Activated CD8-positive, alpha-beta memory T cell treated with anti-CD3 and anti-CD28 coated beads for 24 hours (primary cell): ENCODE measurements around the gene CCDC187.
"Not testable (repeated sequence)": the region's sequence is repeated elsewhere in the genome, so short reads cannot be mapped to it uniquely, and the experiment has no call there.

Experiments
- DNase-seq: peaks from one replicate; pipeline ENCODE4 v3.0.0-alpha.2; 2020

CCDC187 gene

GRCh38 chr9:136303825-136304416, at the start of gene CCDC187:
CCDC187 (minus strand) TSS chr9:136304094; CDS start chr9:136303830, 264 bp downstream.
- DNase-seq, result no peak

DNA sequence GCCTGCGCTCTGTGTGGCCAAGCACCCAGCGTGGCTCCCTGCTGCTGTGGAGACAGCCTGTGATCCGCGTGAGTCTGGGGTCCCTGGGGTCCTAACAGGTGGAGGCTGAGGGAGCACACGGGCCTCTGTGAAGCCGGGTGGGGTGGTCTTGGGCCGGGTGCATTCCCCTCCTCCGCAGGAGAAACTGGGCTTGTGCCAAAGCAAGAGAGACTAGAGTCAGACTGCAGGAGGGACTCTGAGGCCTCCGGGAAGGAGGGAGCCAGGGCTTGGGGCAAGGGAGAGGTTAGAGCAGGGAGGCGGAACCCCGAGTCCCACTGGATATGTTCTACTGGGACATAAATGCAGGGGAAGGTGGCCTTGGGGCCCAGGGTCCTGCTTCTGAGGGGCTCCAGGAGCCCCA, 49.2 kb upstream of the CCDC187 start:
- DNase-seq, result no peak

- no peak for DNase-seq
These were observed 48.8 kb upstream of the CCDC187 start for GRCh38 chr9:136352682-136353081.

- DNase-seq, result not testable (repeated sequence)
These were observed 48.0 kb upstream of the CCDC187 start for GRCh38 chr9:136351868-136352267.

GRCh38 chr9:136351252-136351800, 47.4 kb upstream of the CCDC187 start:
- DNase-seq, result no peak

DNA sequence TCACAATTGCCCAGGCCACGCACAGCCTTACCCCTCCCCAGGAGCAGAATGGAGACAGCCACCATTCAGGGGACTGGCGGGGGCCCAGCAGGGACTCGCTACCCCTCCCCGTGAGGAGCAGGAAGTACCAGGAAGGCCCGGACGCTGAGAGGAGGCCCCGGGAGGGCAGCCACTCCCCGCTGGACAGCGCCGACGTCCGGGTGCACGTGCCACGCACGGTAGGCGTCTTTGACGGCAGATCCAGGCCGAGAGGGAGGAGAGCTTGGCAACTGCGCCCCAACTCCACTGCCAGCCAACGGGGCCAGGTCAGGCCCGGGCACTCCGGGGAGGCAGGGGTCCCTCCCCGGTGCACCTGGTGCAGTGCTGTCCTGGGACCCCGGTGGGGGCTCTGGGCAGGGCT, 45.7 kb upstream of the CCDC187 start:
- no peak for DNase-seq

GRCh38 chr9:136348691-136349090, 44.8 kb upstream of the CCDC187 start:
- DNase-seq, result no peak

GRCh38 chr9:136347472-136348256, 43.8 kb upstream of the CCDC187 start:
- no peak for DNase-seq

GRCh38 chr9:136346927-136347465, 43.1 kb upstream of the CCDC187 start:
- DNase-seq, result no peak

GRCh38 chr9:136346157-136346481, 42.2 kb upstream of the CCDC187 start:
- no peak for DNase-seq

GRCh38 chr9:136345281-136346156, 41.6 kb upstream of the CCDC187 start:
- no peak for DNase-seq

DNA sequence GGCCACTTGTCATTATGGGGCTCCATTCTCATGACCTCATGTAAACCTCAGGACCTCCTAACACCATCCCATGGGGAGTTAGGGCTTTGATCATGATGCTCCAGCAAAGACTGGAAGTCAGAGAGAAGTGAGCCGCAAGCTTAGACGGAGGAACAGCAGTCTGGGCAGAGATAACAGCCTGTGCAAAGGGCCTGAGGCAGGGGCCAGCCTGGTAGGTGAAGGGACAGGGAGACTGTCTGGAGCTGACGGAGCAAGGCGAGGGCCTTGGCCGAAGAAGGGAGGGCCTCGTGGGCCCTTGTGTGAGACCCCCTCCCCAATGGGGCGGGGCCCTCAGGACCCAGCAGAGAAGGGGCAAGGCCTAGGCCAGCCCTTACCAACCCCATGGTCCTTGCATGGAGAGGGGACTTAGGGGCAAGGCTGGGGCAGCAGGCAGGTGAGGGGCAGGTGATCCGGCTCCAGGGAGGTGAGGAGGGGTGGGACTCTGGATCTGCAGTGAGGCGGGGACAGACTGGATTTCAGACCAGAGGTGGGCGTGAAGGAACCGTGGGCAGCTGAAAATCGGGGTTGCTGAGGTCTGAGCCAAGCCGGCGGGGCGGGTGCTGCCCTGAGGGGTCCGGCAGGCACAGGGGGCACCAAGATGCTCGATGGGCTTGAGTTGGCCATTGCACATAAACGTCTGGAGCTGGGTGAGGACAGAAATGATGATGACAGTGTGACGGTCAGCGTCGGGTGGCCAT, 40.8 kb upstream of the CCDC187 start:
- DNase-seq, result no peak

DNA sequence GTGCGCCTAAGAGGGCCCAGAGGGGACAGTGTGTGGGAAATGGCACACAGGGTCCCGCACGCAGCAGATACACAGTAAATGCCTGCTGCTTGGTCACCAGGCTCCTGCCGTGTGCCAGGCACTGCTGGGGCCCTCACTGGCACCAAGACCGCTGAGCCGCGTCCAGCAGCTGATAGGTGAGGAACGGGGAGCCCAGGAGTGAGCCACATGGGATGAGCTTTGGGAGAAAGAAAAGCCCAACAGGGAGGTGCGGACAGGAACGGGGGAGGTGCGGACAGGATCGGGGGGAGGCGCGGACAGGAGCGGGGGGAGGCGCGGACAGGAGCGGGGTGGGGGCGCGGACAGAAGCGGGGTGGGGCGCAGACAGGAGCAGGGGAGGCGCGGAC, 40.0 kb upstream of the CCDC187 start:
- DNase-seq, result no peak

- DNase-seq, result no peak
These were observed 39.4 kb upstream of the CCDC187 start for GRCh38 chr9:136343121-136343883.

- peak; percentile 87 for DNase-seq
These were observed 38.6 kb upstream of the CCDC187 start for GRCh38 chr9:136342181-136343120.

DNA sequence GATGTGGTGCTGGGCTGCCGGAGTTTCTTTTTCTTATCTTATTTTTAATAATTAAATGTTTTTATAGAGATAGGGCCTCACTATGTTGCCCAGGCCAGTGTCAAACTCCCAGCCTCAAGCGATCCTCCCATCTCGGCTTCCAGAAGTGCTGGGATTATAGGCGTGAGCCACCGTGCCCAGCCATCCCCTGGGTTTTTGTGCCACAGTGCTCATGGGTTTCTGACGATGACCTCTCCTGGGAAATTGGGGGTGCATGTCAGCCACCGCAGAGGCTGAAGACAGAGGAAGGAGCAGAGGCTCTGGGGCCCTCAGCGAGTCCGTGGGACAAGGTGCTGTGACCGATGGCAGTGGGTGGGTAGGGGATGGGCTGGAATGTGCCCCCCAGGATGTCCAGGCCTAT, 37.9 kb upstream of the CCDC187 start:
- DNase-seq, result no peak

GRCh38 chr9:136341042-136341655, 37.3 kb upstream of the CCDC187 start:
- no peak for DNase-seq

GRCh38 chr9:136340356-136341041, 36.6 kb upstream of the CCDC187 start:
- no peak for DNase-seq

DNA sequence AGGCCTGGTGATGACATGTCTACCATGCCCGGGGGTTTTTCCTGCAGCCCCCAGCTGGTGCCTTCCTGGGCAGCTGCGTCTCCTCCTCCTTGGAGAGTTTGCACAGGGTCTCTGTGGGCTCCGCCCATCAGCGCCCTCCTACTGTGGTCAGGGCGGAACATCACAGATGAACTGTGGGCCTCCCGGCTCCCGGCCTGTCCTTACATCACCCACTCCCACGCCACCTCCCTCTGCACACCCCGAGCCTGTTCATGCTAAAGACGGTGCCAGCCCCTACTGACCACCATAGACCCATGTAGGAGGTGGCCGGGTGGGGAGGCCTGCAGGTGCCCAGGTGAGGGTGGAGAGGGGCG, 36.0 kb upstream of the CCDC187 start:
- no peak for DNase-seq
